CD14-positive monocyte (primary cell): ENCODE data around the gene DENND1A. TPM values are rescaled to one million over a fixed set of nuclear protein-coding genes. Genes with fewer than 3 reads are reported as not detected.

ENCODE experiments used
- DNase-seq, 3 donors: peaks; one replicate each; pipeline ENCODE4 v3.0.0-alpha.2; 2011 to 2022
- H2AFZ ChIP-seq: 2 replicates; pipeline ENCODE4 v1.6.0; 2012; ENCODE audit warnings: mild to moderate bottlenecking, low read depth, low read length, inconsistent platforms; ENCODE audit not compliant: insufficient read depth, poor library complexity, severe bottlenecking
- H3K27ac ChIP-seq, 2 donors: 1 replicate in 1 of 2; 2 replicates in 1 of 2; pipeline ENCODE4 v1.5.1; 2012 to 2013; ENCODE audit warnings: low read length in 2 of 2, control low read depth in 1 of 2, inconsistent platforms in 1 of 2, low read depth in 1 of 2, mild to moderate bottlenecking in 1 of 2
- H3K27me3 ChIP-seq, 2 donors: one replicate each; pipeline versions ENCODE4 v1.6.0 to v1.6.1; 2011 to 2013; ENCODE audit warnings: low read length in 2 of 2; ENCODE audit not compliant: control insufficient read depth in 2 of 2, insufficient read depth in 2 of 2
- H3K36me3 ChIP-seq, 2 donors: replicated peaks in 1 of 2; 1 replicate in 1 of 2; 2 replicates in 1 of 2; pipeline versions ENCODE4 v1.5.1 to v1.6.1; 2012 to 2013; ENCODE audit warnings: low read length in 2 of 2, control low read depth in 1 of 2, inconsistent platforms in 1 of 2, mild to moderate bottlenecking in 1 of 2; ENCODE audit not compliant: insufficient read depth in 2 of 2, control insufficient read depth in 1 of 2
- H3K4me1 ChIP-seq, 2 donors: 1 replicate in 1 of 2; 2 replicates in 1 of 2; pipeline versions ENCODE4 v1.5.1 to v1.6.1; 2012 to 2013; ENCODE audit warnings: low read length in 2 of 2, control low read depth in 1 of 2, inconsistent platforms in 1 of 2, mild to moderate bottlenecking in 1 of 2, moderate library complexity in 1 of 2; ENCODE audit not compliant: insufficient read depth in 2 of 2, control insufficient read depth in 1 of 2
- H3K4me2 ChIP-seq: replicated peaks from 2 replicates; pipeline ENCODE3; 2012; ENCODE audit warnings: low read length, moderate library complexity, mild to moderate bottlenecking; ENCODE audit not compliant: poor library complexity, severe bottlenecking; ENCODE audit errors: extremely low read depth
- H3K4me3 ChIP-seq, 3 experiments: fragments of 200-600 bp in 1 of 3; sonication (generic) in 1 of 3; replicated peaks in 1 of 3; 1 replicate in 2 of 3; 2 replicates in 1 of 3; pipeline ENCODE4 v1.5.1; 2011 to 2013; ENCODE audit warnings: low read length in 3 of 3, mild to moderate bottlenecking in 3 of 3, control low read depth in 2 of 3, low read depth in 2 of 3, inconsistent platforms in 1 of 3, moderate library complexity in 1 of 3
- H3K79me2 ChIP-seq: 2 replicates; pipeline ENCODE4 v1.6.0; 2012; ENCODE audit warnings: mild to moderate bottlenecking, control low read depth, inconsistent platforms, low read length, moderate library complexity; ENCODE audit not compliant: insufficient read depth
- H3K9ac ChIP-seq: 2 replicates; pipeline ENCODE4 v1.6.0; 2017; ENCODE audit warnings: low read length, mild to moderate bottlenecking; ENCODE audit not compliant: insufficient read depth, poor library complexity, severe bottlenecking
- H3K9me3 ChIP-seq, 2 donors: replicated peaks in 1 of 2; 1 replicate in 1 of 2; 2 replicates in 1 of 2; pipeline versions ENCODE4 v1.5.1 to v1.6.1; 2012 to 2013; ENCODE audit warnings: low read length in 2 of 2, control low read depth in 1 of 2; ENCODE audit not compliant: control insufficient read depth in 1 of 2, insufficient read depth in 1 of 2
- H4K20me1 ChIP-seq: 2 replicates; pipeline ENCODE4 v1.6.0; 2012; ENCODE audit warnings: mild to moderate bottlenecking, low read length, control low read depth, moderate library complexity; ENCODE audit not compliant: insufficient read depth
- H3K27ac Mint-ChIP-seq, 7 donors: one replicate each; pipeline ENCODE4 v1.8.0; 2020; ENCODE audit warnings: mild to moderate bottlenecking in 7 of 7, mixed read lengths in 7 of 7, moderate library complexity in 6 of 7, inconsistent platforms in 2 of 7
- H3K27me3 Mint-ChIP-seq, 3 donors: one replicate each; pipeline ENCODE4 v1.8.0; 2021 to 2022; ENCODE audit warnings: low read depth in 3 of 3, mild to moderate bottlenecking in 3 of 3, mixed read lengths in 3 of 3, moderate library complexity in 3 of 3, inconsistent platforms in 1 of 3
- H3K36me3 Mint-ChIP-seq, 2 donors: one replicate each; pipeline ENCODE4 v1.8.0; 2020; ENCODE audit warnings: mixed read lengths in 2 of 2, inconsistent platforms in 1 of 2, mild to moderate bottlenecking in 1 of 2
- H3K4me1 Mint-ChIP-seq: one replicate; pipeline ENCODE4 v1.8.0; 2020; ENCODE audit warnings: mild to moderate bottlenecking, mixed read lengths
- H3K4me3 Mint-ChIP-seq, 2 donors: one replicate each; pipeline ENCODE4 v1.8.0; 2020; ENCODE audit warnings: mild to moderate bottlenecking in 2 of 2, mixed read lengths in 2 of 2, moderate library complexity in 1 of 2
- H3K9me3 Mint-ChIP-seq, 7 donors: one replicate each; pipeline ENCODE4 v1.8.0; 2020 to 2022; ENCODE audit warnings: mixed read lengths in 7 of 7, mild to moderate bottlenecking in 6 of 7, moderate library complexity in 6 of 7, inconsistent platforms in 2 of 7
- CTCF ChIP-seq: fragments of 200-600 bp; IDR thresholded peaks from one replicate; pipeline ENCODE4 v1.8.0; 2022; ENCODE audit warnings: antibody characterized with exemption, mild to moderate bottlenecking
- WGBS: methylation state at CpG from one replicate; pipeline ENCODE4 v1.1.5; 2013; ENCODE audit warnings: missing lambda C conversion rate; ENCODE audit not compliant: insufficient coverage; 5-methylcytosine and 5-hydroxymethylcytosine counted together
- intact Hi-C, 2 donors: fragments of 100-400 bp; cut with micrococcal nuclease; formaldehyde crosslinking; loops; one replicate each; pipeline versions ENCODE4 v1.15.0 to v1.15.1; 2023
- polyA plus RNA-seq, 3 donors: library from polyadenylated mRNA; depleted of rRNA in 1 of 3; unstranded in 2 of 3; stranded (reverse) in 1 of 3; fragments of 300-500 nt in 2 of 3; fragments of >200 nt in 1 of 3; fragmentation: Illumina TruSeq in 2 of 3; gene quantifications; 1 replicate in 2 of 3; 2 replicates in 1 of 3; pipeline ENCODE4 v1.2.3, GENCODE V29; 2012 to 2021

The DENND1A gene
- polyA plus RNA-seq, 3 donors, result 24.8 to 73.0 (median 29.4) TPM

GRCh38 chr9:123412171-123412820 is 517.6 kb downstream of the DENND1A start:
- Histone ChIP-seq H3K9ac (no peak overlapping the region), H3K27me3 (no peaks in the 10 kb centered on the region), H3K4me1 (no peaks in the 10 kb centered on the region), H3K4me3 (no peak overlapping the region), H4K20me1 (peaks cover 41% of the 10 kb centered on the region), H3K9me3 (no peaks in the 10 kb centered on the region), H3K27ac (no peak overlapping the region), H2AFZ (no peak overlapping the region), H3K36me3 (peaks cover 53 to 94% of the 10 kb centered on the region in 2 donors), H3K79me2 (no peaks in the 10 kb centered on the region), H3K4me2 (no peak overlapping the region)
- Mint-ChIP-seq H3K27me3 (peaks cover 0 to 1% (median 0%) of the 10 kb centered on the region in 3 donors), H3K4me1 (no peaks in the 10 kb centered on the region), H3K27ac (peak overlapping the region in 1 of 7 donors; percentile 64), H3K9me3 (no peaks in the 10 kb centered on the region), H3K36me3 (peaks cover 67 to 88% of the 10 kb centered on the region in 2 donors), H3K4me3 (no peak overlapping the region)
- no peak for DNase-seq
- intact Hi-C loops, result no loop called here
- WGBS, result over 99% methylated on average over 16 of the region's 18 CpGs
- TF ChIP-seq CTCF, result no peak

GRCh38 chr9:123411636-123412035 is 518.3 kb downstream of the DENND1A start:
- Histone ChIP-seq H3K4me2 (no peak overlapping the region), H4K20me1 (peaks cover 41% of the 10 kb centered on the region), H3K9me3 (no peaks in the 10 kb centered on the region), H3K9ac (no peak overlapping the region), H3K36me3 (peaks cover 53 to 92% of the 10 kb centered on the region in 2 donors), H2AFZ (no peak overlapping the region), H3K27ac (no peak overlapping the region), H3K4me3 (no peak overlapping the region), H3K27me3 (no peaks in the 10 kb centered on the region), H3K4me1 (no peaks in the 10 kb centered on the region), H3K79me2 (no peaks in the 10 kb centered on the region)
- H3K27ac Mint-ChIP-seq, result peak overlapping the region in 1 of 7 donors; percentile 64
- no peak overlapping the region for H3K4me3 Mint-ChIP-seq
- peaks cover 66 to 88% of the 10 kb centered on the region in 2 donors for H3K36me3 Mint-ChIP-seq
- no peaks in the 10 kb centered on the region for H3K9me3 Mint-ChIP-seq
- WGBS, result 98% methylated on average over 10 of the region's 11 CpGs
- no peaks in the 10 kb centered on the region for H3K4me1 Mint-ChIP-seq
- intact Hi-C loops, result no loop called here
- DNase-seq, result no peak
- H3K27me3 Mint-ChIP-seq, result peaks cover 0 to 1% (median 0%) of the 10 kb centered on the region in 3 donors
- no peak for TF ChIP-seq CTCF
